GM19099 (cell line): Measurements from ENCODE around the gene POLR2E.

Source experiments
- POLR2A ChIP-seq: IDR thresholded peaks from 3 replicates; pipeline ENCODE4 v1.6.1; 2011; ENCODE audit warnings: low read depth; ENCODE audit not compliant: insufficient read length; ENCODE audit errors: extremely low read depth

Gene POLR2E

GRCh38 chr19:1093811-1094553, 1.2 kb downstream of the POLR2E start:
- TF ChIP-seq POLR2A: no peak

- TF ChIP-seq POLR2A: no peak
Measured at GRCh38 chr19:1093330-1093729, 1.8 kb downstream of the POLR2E start.

- no peak for TF ChIP-seq POLR2A
Measured at GRCh38 chr19:1091544-1092175, 3.5 kb downstream of the POLR2E start.

- no peak for TF ChIP-seq POLR2A
Measured at GRCh38 chr19:1090731-1091543, 4.2 kb downstream of the POLR2E start.

- no peak for TF ChIP-seq POLR2A
Measured at GRCh38 chr19:1089891-1090290, 5.3 kb downstream of the POLR2E start.

- no peak for TF ChIP-seq POLR2A
Measured at GRCh38 chr19:1089126-1089771, 5.9 kb downstream of the POLR2E start.

GRCh38 chr19:1088416-1089010, 6.7 kb downstream of the POLR2E start:
- TF ChIP-seq POLR2A: no peak

- TF ChIP-seq POLR2A: no peak
Measured at GRCh38 chr19:1087813-1088415, 7.3 kb downstream of the POLR2E start.

- no peak for TF ChIP-seq POLR2A
Measured at GRCh38 chr19:1086613-1087012, 8.6 kb downstream of the POLR2E start.

- no peak for TF ChIP-seq POLR2A
Measured at GRCh38 chr19:1085676-1086442, 9.3 kb downstream of the POLR2E start.

GRCh38 chr19:1085053-1085658, 10.0 kb downstream of the POLR2E start:
- TF ChIP-seq POLR2A: no peak

GRCh38 chr19:1084024-1084868, 10.9 kb downstream of the POLR2E start:
- no peak for TF ChIP-seq POLR2A
